Right lobe of liver (tissue), 4 donors: ENCODE results near the gene SLC46A1.

Experiments used
- POLR2A ChIP-seq: fragments of 450-650 bp; IDR thresholded peaks from one replicate; pipeline ENCODE4 v1.6.1; 2017; ENCODE audit warnings: antibody characterized with exemption, mild to moderate bottlenecking
- TF ChIP-seq, protein P1 (sequence below), 4 donors: fragments of 200-600 bp in 3 of 4; fragments of 450-650 bp in 1 of 4; IDR thresholded peaks; one replicate each; pipeline versions ENCODE4 v1.5.1 to v1.8.0; 2016 to 2022; ENCODE audit warnings: antibody characterized with exemption in 4 of 4, mild to moderate bottlenecking in 2 of 4
- donor health status: DM: no; HTN: no; CAD: no.
- donor health status: DM: no; HTN: no; CAD: no.
- donor health status: DM: no; HTN: yes; CAD: no.

DNA sequence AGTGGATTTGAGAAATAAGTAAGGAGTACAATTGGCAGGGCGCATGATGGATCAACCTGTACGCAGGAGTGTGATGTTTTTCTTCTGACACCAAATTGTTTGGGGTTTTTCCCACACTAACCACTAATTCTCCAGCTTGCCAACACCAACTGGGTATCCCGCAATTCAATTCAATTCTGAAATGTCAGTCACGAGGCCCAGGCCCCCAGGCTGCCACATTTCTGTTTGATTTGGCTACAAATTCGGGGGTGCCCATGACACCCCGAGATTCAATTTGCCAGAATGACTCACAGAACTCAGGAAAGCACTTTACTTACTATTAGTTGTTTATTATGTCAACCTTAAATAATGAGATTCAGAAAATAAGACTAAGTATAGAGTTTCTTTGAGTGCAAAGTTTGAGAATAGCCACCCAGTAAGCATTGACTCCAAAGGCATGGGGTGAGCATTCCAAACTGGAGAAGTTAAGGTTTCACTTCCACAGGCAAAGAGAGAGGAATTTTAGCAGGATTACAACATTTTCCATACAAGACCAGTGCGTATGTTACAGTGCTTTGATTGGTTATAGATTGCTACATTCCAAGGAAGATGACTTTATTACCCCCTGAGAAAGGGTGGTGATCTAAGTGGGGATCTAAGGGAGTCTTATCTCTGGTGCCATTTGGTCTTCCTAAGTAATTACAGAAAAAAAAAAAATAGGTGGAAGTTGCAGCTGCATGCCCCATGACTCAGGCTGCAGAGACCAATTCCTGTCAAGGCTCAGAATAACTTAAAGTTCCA is 11.5 kb downstream of the SLC46A1 start:
- TF ChIP-seq, protein P1, sequence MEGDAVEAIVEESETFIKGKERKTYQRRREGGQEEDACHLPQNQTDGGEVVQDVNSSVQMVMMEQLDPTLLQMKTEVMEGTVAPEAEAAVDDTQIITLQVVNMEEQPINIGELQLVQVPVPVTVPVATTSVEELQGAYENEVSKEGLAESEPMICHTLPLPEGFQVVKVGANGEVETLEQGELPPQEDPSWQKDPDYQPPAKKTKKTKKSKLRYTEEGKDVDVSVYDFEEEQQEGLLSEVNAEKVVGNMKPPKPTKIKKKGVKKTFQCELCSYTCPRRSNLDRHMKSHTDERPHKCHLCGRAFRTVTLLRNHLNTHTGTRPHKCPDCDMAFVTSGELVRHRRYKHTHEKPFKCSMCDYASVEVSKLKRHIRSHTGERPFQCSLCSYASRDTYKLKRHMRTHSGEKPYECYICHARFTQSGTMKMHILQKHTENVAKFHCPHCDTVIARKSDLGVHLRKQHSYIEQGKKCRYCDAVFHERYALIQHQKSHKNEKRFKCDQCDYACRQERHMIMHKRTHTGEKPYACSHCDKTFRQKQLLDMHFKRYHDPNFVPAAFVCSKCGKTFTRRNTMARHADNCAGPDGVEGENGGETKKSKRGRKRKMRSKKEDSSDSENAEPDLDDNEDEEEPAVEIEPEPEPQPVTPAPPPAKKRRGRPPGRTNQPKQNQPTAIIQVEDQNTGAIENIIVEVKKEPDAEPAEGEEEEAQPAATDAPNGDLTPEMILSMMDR (IDR thresholded peaks at IDR 0.05) = no peak
- TF ChIP-seq POLR2A = no peak
